Omental fat pad (tissue), 4 donors: ENCODE results near the gene ZNF610. TPM values are rescaled to one million over a fixed set of nuclear protein-coding genes. Genes with fewer than 3 reads are reported as not detected.
"Not testable (repeated sequence)": the region's sequence is repeated elsewhere in the genome, so short reads cannot be mapped to it uniquely, and the experiment has no call there.

ENCODE experiments used
- ATAC-seq: fragments of 150-250 bp; one replicate; pipeline ENCODE4 v1.9.1; 2016; ENCODE audit warnings: mild to moderate bottlenecking, moderate library complexity; ENCODE audit not compliant: low FRiP score
- DNase-seq: peaks from one replicate; pipeline ENCODE4 v3.0.0-alpha.2; 2019; ENCODE audit warnings: low spot score
- total RNA-seq, 4 donors: library from RNA; depleted of rRNA; stranded (reverse); fragments of >200 nt; gene quantifications; one replicate each; pipeline ENCODE4 v1.1.0, GENCODE V29; 2016
- TF ChIP-seq, protein P1 (sequence below), 3 donors: fragments of 450-650 bp; IDR thresholded peaks; one replicate each; pipeline ENCODE4 v1.5.1; 2016 to 2017; ENCODE audit warnings: antibody characterized with exemption in 3 of 3, mild to moderate bottlenecking in 3 of 3, moderate library complexity in 2 of 3

The ZNF610 gene
- total RNA-seq, 4 donors from 2014 or later = 0.48 to 3.5 (median 1.4) TPM

GRCh38 chr19:52307275-52307674 is 28.8 kb upstream of the ZNF610 start:
- TF ChIP-seq, protein P1, sequence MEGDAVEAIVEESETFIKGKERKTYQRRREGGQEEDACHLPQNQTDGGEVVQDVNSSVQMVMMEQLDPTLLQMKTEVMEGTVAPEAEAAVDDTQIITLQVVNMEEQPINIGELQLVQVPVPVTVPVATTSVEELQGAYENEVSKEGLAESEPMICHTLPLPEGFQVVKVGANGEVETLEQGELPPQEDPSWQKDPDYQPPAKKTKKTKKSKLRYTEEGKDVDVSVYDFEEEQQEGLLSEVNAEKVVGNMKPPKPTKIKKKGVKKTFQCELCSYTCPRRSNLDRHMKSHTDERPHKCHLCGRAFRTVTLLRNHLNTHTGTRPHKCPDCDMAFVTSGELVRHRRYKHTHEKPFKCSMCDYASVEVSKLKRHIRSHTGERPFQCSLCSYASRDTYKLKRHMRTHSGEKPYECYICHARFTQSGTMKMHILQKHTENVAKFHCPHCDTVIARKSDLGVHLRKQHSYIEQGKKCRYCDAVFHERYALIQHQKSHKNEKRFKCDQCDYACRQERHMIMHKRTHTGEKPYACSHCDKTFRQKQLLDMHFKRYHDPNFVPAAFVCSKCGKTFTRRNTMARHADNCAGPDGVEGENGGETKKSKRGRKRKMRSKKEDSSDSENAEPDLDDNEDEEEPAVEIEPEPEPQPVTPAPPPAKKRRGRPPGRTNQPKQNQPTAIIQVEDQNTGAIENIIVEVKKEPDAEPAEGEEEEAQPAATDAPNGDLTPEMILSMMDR (IDR thresholded peaks at IDR 0.05) = no peak
- DNase-seq = no peak
- ATAC-seq = no peak

DNA sequence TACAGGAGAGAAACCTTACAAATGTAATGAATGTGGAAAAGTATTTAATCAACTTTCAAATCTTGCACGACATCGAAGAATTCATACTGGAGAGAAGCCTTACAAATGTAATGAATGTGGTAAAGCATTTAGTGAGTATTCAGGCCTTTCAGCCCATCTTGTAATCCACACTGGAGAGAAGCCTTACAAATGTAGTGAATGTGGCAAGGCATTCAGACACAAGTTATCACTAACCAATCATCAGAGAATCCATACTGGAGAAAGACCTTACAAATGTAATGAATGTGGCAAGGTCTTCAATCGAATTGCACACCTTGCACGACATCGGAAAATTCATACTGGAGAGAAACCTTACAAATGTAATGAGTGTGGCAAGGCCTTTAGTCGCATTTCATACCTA is 13.6 kb upstream of the ZNF610 start:
- ATAC-seq (no peak), DNase-seq (no peak)

GRCh38 chr19:52331757-52332156 is 4.3 kb upstream of the ZNF610 start:
- TF ChIP-seq, protein P1 (IDR thresholded peaks at IDR 0.05) = no peak
- ATAC-seq = no peak
- no peak for DNase-seq

More for the DNA sequence above, 13.6 kb upstream of the ZNF610 start:
- TF ChIP-seq, protein P1 (IDR thresholded peaks at IDR 0.05) = no peak

DNA sequence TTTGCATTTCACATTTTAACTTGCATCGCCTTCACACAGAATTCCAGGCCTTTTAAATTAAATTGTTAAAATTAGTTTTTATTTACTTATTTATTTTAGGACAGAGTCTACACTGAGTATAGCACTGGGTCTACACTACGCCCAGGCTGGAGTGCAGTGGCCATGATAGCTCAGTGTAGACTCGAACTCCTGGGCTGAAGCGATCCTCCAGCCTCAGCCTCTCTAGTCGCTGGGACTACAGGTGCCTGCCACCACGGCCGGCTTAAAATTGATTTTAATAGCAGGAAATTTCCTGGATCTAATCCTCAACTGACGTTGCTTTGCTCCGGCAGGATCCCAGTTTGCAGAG is 301 bp upstream of the ZNF610 start:
- ATAC-seq (no peak), DNase-seq (no peak)
- TF ChIP-seq, protein P1 (IDR thresholded peaks at IDR 0.05) = no peak

DNA sequence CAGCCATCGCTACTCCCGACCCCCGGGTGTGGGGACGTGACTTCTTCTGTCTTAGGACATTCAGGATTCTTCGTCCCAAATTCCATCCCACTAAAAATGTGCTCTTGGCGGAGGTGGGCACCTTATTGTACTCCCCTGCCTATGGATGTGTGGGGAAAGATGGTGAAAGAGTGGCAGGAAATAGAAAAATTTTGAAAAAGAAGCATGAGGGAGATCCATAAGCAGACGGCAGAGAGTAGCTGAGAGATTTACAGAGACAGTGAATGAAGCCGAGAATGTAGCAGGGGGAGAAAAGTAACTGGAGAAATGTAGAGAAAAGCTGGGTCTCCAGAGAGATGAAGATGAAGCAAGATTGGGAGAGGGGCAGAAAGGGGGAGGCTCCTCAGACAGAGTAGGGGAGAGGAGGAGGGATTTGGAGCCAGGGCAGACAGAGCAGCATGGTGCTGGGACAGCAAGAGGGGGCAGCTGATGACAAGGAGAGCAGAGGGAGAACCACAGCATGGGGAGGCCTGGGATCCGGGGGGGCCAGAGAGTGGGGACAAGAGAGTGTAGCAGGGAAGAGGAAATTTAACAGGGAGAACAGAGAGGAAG is 843 bp downstream of the ZNF610 start:
- ATAC-seq (no peak), DNase-seq (no peak)
- TF ChIP-seq, protein P1 (IDR thresholded peaks at IDR 0.05) = no peak

DNA sequence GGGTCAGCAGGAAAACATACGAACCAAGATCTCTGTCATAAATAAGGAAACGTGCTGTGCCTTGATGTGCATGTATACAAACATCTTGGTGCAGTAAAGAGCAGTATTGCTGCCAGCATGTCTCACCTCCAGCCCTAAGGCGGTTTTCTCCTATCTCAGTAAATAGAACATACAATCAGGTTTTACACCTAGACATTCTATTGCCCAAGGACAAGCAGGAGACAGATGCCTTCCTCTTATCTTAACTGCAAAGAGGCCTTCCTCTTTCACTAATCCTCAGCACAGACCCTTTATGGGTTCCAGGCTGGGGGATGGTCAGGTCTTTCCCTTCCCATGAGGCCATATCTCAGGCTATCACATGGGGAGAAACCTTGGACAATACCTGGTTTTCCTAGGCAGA is 3.0 kb downstream of the ZNF610 start:
- not testable (repeated sequence) for ATAC-seq, DNase-seq

GRCh38 chr19:52343548-52343947 is 7.5 kb downstream of the ZNF610 start:
- DNase-seq (peak; percentile 25), ATAC-seq (no peak)
- TF ChIP-seq, protein P1 (IDR thresholded peaks at IDR 0.05) = no peak
